GM12874 (cell line): Measurements from ENCODE around the gene C5orf34.

Source experiments
- CTCF ChIP-seq: IDR thresholded peaks from 2 replicates; pipeline ENCODE4 v1.5.1; 2011; ENCODE audit warnings: low read depth, mild to moderate bottlenecking, control low read depth, low read length, moderate library complexity; ENCODE audit not compliant: insufficient read depth

C5orf34 gene

GRCh38 chr5:43483298-43484105, 31.4 kb downstream of the C5orf34 start, which contains the start of gene TMEM267:
TMEM267 (minus strand) TSS chr5:43483865; CDS start chr5:43453969, 29,896 bp downstream.
- no peak for TF ChIP-seq CTCF

- TF ChIP-seq CTCF: no peak
Observed at GRCh38 chr5:43482490-43483297, 32.3 kb downstream of the C5orf34 start.

- no peak for TF ChIP-seq CTCF
Observed at GRCh38 chr5:43469671-43470391, 45.1 kb downstream of the C5orf34 start.

- no peak for TF ChIP-seq CTCF
Observed at GRCh38 chr5:43467100-43467499, 47.8 kb downstream of the C5orf34 start.

GRCh38 chr5:43461066-43461465, 53.9 kb downstream of the C5orf34 start:
- no peak for TF ChIP-seq CTCF

- no peak for TF ChIP-seq CTCF
Observed at GRCh38 chr5:43456556-43456955, 58.4 kb downstream of the C5orf34 start.

GRCh38 chr5:43437062-43437660, 77.8 kb downstream of the C5orf34 start:
- TF ChIP-seq CTCF: no peak
